NB4 (cell line): ENCODE data around the gene SLC6A18.

ENCODE experiments used
- DNase-seq: peaks from one replicate; pipeline ENCODE4 v3.0.0; 2010; ENCODE audit warnings: low read depth
- H3K4me3 ChIP-seq: one replicate; pipeline ENCODE4 v1.5.1; 2011; ENCODE audit warnings: mild to moderate bottlenecking, low read depth, low read length, moderate library complexity
- MYC ChIP-seq: IDR thresholded peaks from 2 replicates; pipeline ENCODE4 v1.6.1; 2011; ENCODE audit warnings: low read depth, low read length
- POLR2A ChIP-seq: IDR thresholded peaks from 2 replicates; pipeline ENCODE4 v1.6.1; 2011; ENCODE audit warnings: mild to moderate bottlenecking; ENCODE audit not compliant: insufficient read length; ENCODE audit errors: extremely low read depth
- TF ChIP-seq, protein P1 (sequence below): IDR thresholded peaks from one replicate; pipeline ENCODE4 v1.5.1; 2012; ENCODE audit warnings: low read depth, low read length
- TF ChIP-seq, protein P2 (sequence below): IDR thresholded peaks from 2 replicates; pipeline ENCODE4 v1.6.1; 2011; ENCODE audit warnings: low read depth, low read length

SLC6A18 gene

GRCh38 chr5:1200495-1201326 is 24.5 kb upstream of the SLC6A18 start:
- no peak overlapping the region for H3K4me3 ChIP-seq
- DNase-seq: no peak
- TF ChIP-seq, protein P1, sequence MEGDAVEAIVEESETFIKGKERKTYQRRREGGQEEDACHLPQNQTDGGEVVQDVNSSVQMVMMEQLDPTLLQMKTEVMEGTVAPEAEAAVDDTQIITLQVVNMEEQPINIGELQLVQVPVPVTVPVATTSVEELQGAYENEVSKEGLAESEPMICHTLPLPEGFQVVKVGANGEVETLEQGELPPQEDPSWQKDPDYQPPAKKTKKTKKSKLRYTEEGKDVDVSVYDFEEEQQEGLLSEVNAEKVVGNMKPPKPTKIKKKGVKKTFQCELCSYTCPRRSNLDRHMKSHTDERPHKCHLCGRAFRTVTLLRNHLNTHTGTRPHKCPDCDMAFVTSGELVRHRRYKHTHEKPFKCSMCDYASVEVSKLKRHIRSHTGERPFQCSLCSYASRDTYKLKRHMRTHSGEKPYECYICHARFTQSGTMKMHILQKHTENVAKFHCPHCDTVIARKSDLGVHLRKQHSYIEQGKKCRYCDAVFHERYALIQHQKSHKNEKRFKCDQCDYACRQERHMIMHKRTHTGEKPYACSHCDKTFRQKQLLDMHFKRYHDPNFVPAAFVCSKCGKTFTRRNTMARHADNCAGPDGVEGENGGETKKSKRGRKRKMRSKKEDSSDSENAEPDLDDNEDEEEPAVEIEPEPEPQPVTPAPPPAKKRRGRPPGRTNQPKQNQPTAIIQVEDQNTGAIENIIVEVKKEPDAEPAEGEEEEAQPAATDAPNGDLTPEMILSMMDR: no peak
- TF ChIP-seq POLR2A (no peak), MYC (no peak)
- TF ChIP-seq, protein P2, sequence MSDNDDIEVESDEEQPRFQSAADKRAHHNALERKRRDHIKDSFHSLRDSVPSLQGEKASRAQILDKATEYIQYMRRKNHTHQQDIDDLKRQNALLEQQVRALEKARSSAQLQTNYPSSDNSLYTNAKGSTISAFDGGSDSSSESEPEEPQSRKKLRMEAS: no peak

GRCh38 chr5:1201327-1202025 is 23.7 kb upstream of the SLC6A18 start, which contains the start of gene SLC6A19:
Gene SLC6A19 (plus strand): TSS chr5:1201595. CDS start chr5:1201651, 56 bp downstream.
- no peak within 1 kb of the TSS for H3K4me3 ChIP-seq
- TF ChIP-seq, protein P1: no peak
- no peak for TF ChIP-seq POLR2A
- no peak for TF ChIP-seq MYC
- TF ChIP-seq, protein P2: no peak
- DNase-seq: no peak

DNA sequence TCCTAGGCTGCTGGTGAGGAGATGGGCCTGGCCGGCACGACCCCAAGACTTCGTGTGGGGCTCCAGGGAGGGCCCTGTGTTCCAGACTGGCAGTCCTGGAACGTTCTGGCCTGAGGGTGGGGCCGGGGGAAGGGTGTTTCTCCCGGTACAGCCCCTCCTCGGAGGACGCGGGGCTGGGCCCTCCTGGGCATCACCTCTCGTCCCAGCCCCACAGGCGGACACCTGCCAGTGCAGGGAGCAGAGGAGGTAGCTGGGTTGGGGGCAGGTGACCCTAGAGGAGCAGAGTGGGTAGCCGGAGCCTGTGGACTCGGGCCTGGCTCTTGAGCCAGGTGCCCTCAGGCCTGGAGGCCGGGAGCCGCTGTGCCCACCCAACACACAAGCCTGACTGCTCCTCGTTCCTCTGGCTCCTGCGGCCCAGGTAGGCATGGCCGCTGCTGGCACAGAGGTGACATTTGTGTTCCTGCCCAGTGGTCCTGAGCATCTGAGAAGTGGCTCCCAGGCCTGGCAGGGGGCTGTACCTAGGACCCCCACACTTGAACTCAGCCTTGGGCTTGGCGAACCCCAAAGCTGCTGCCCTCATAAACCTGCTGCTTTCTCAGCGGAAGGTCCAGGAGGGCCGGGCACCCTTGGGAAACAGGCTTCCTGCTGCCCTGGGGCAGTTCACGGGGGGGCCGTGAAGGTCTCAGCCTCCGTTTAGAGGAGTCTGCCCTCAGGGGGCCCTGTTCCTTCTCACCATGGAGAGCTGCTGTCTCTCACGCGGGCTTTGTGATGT is 23.0 kb upstream of the SLC6A18 start:
- TF ChIP-seq, protein P1: no peak
- TF ChIP-seq, protein P2: no peak
- TF ChIP-seq POLR2A: no peak
- no peak for TF ChIP-seq MYC
- no peak for DNase-seq
- no peak overlapping the region for H3K4me3 ChIP-seq

- TF ChIP-seq, protein P1: no peak
- DNase-seq: no peak
- no peak overlapping the region for H3K4me3 ChIP-seq
Observed at GRCh38 chr5:1202798-1203185, 22.4 kb upstream of the SLC6A18 start.

DNA sequence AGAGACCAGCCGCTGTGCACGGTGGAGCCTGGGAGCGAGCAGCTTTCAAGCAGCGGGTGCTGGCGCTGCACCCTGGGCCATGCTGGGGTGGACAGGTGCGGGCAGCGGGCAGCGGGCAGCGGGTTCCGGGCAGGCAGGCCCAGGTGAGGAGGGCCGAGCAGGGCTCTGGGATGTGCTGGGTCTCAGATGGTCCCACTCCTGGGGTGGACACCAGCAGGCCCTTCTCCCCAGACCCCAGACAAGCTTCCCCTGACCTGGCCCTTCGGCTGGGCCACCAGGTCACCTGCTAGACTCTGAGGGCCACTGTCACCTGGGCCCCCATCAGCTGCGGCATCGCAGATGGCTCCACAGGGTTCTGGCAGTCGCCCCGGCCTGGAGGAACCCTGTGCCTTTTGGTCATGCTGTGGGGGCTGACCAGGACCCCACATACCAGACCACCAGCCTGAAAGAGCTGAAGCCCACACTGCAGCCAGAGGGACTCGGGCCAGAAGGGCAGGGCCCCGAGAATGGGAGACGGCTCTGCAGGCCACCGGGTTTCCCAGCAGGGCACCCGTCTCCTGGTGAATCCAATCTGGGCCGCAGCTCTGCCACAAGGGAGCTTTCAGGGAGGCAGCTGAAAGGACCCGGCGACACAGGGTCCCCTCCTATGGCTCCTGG is 21.7 kb upstream of the SLC6A18 start:
- TF ChIP-seq MYC: no peak
- TF ChIP-seq, protein P1: no peak
- no peak for TF ChIP-seq POLR2A
- TF ChIP-seq, protein P2: no peak

More for the DNA sequence above, 21.7 kb upstream of the SLC6A18 start:
- no peak for DNase-seq
- no peak overlapping the region for H3K4me3 ChIP-seq
